NCI-H1930 (cell line): ENCODE data around the gene NOD2.

Source experiments
- DNase-seq, 2 experiments: peaks; one replicate each; lab custom pipeline; 2025; lab: John Stamatoyannopoulos, UW

Gene NOD2

DNA sequence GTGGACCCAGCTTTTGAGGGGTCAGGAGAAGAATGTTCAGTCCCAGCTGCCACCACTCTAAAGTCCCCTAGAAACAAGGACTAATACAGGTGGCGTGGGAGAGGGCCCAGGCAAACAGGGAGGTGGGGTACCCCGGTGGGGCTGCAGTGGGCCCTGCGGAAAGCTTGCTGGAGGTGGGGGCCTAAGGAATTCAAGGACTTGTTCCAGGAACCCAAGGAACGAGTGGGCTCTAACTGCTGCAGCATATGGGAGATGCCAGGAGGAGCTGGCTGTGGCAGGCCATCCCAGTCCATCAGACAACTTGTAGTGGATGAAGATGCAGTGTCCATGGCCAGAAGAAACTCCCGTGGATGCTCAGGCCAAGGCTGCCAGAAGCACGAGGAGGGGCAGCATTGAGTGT is 22.9 kb upstream of the NOD2 start:
- DNase-seq = no peak

DNA sequence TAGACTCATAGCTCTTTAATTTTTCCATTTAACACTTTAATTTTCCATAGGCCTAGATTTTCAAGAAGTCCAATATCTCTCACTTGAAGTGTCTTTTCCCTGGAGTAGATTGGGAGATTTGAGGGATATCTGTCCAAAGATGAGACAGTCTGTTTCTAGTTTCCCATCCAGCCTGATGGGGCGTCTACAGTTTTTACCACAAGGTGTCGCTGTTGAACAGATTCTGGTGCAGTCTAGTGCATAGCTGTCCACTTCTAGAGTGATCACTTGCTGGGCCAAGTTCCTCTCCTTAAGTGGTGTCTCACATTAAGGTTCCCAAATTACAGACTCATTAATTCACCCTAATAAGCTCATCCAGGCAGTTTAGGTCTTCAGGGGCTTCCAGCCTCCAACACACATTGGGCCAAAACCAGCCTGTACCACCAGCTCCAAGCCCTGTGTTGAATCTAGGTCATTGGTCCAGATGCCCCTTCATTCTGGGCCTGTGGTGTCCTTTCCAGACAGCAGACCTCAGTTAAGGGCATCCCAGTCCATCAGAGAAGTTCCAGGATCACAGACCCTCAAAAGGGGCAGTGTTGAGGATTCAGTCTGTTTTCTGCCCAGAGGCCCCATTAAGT is 21.7 kb upstream of the NOD2 start:
- no peak for DNase-seq

DNA sequence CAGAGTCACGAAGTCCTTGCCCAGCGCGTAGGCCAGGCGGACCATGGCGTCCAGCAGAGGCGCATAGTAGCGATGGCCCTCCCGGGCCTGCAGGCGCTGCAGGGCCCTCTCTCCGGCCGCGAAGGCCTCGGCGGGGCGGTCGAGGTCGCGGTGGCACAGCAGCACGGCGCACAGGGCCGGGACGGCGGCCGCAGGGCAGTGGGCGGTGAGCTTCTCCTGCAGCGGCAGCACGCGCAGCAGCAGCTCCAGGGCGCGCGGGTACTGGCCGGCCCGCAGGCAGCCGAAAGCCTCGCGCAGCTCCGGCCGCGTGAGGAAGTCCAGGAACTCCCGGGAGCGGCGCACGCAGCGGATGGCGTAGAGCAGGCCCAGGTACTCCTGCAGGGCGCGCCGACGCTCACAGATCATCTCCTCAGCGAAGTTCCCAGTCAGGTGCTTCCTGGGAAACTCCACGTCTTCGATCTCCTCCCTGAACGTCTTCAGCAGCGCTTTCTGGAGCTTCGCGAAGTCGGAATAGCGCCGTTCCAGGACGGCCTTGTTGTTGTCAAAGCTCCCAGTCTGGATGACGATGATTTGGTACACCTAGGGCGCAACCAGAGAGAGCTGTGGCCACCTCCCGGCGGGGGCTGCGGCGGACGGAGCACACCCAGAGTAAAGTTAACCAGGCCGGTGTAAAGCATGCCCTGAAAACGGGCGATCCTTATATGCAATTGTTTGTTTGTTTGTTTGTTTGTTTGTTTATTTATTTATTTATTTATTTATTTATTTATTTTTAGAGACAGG is 19.7 kb upstream of the NOD2 start:
- no peak for DNase-seq

DNA sequence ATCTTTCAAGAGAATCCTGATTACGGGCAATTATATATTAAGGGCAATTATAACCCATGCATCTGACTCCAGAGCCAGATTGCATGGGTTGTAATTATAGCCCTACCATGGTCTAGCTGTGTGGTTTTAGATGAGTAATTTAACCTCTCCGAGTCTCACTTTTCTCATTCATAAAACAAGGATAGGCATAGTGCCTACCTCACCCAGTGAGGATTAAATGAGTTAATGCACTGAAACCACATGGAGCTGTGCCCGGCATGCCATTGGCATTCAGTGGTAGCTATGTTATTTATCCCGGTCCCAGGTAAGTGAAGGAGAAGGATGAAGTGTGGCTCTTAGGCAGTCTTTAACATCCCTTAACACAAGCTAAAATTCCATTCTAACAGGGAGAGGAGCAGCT is 18.6 kb upstream of the NOD2 start:
- DNase-seq = no peak

DNA sequence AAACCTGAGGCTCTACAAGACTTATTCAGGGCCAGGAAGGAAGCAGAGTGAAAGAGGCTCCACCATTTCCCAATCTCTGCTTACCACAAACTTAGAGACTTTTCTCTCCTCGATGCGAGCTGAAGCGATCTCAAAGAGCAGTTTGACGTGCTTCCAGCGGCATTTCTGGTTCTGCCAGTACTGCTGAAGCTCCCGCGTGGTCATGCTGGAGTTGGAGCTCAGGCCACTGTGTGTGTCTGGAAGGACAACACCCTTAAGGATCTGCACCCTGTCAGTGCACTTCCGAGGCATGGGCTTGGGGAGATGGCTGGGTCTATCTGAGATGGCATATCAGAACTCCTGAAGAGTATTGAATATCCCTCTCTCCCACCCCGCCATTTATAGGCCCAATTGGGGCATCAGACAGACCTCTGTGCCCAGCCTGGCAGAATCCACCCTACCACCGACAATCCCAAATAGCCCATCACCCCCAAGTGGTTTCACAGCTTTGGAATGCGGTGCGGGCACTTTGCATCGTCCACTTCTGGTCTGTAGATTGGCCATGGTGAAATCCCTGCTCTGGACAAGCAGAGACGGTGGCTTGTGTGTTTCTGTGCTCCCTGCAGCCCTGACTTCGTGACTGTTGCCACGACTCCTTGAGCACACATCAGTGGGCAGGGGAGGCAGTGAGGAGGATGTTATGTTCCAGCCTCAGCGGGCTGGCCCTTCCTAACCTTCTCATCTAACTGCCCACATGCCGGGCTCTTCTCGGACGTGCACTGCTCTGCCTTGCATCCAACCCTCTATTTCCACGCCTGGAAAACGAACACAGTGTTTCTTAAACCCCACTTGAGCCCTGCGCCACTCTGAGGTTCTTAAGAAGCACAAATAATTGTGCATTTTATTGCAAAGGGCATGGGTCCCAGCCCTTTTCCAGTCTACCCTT is 17.5 kb upstream of the NOD2 start:
- no peak for DNase-seq

DNA sequence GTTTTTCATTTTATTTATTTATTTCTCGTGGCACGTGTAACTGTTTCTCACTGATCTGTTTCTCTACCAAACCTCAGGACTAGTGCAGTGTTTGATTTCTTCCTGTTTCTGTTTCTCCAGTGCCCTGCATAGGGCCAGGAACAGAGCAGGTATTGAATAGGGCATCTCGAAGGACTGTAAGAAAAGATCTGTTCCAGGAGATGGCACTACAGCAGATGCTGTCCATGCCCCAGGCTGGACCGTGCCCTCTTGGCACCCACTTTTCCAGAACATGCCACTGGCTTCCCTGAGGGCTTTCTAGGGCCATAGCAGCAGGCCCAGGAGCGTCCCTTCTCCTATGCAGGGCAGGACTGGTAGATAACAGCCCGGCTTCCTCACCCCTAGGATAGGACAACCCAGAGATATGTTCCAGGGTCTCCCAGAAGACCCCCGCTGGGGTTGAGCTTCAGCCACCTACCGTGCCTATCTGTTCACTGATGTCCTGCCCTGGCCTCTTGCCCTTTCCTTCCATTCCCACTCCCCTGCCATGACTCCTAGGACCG is 16.7 kb upstream of the NOD2 start:
- DNase-seq = no peak

DNA sequence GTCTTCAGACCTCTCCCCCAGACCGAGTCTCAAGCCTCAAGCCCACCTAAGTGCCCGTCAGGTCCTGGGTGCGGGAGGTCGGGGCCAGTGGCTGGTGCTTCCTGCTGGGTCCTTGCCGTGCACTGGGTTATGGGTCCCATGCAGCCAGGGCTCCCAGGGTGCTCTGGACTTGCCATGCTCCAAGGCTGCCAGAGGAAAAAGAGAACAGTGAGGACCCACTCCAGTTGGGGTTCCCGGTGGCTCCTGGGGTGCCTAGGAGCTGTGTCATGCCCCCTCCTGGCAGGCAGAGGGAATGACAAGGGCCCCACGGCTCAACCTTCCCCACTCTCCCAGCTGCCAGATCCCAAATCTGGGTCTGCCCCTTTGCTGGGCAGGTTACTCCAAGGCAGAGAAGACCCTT is 16.1 kb upstream of the NOD2 start:
- no peak for DNase-seq

DNA sequence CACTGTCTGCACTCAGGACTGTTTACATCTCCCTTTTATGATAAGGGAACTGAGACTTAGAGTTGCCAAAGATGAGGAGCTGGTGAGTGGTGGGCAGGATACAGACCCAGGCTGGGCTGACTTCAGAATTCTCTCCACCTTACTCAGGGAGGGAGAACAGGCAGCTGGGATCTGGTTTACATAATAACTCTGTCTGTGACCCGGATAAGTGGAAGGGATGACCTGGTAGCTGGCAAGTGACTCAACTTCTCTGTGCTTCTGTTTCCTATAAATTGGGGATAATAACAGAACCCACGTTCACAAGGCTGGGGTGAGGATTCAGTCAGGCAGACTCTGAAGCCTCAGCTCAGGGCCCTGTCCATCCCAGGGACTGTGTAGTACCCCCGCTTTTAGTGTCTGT is 14.9 kb upstream of the NOD2 start:
- DNase-seq = no peak

DNA sequence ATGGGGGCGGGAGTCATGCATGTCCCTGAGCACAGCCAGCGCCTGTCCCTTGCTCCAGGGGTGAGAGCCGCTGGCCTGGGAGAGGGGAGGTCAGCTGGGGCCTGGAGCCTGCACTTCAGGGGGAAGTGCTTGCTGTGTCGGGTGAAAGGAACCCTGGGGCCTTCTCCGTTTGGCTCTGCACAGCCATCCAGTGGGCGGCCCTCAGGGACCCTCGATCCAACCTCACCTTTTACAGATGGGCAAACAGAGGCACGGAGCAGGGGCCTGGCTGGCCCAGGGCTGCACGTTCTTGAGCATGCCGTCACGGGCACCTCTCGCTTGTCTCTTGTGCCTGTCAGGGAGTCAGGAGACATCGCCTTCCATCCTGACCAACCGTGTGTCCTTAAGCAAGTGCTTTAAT is 14.1 kb upstream of the NOD2 start:
- DNase-seq = no peak

DNA sequence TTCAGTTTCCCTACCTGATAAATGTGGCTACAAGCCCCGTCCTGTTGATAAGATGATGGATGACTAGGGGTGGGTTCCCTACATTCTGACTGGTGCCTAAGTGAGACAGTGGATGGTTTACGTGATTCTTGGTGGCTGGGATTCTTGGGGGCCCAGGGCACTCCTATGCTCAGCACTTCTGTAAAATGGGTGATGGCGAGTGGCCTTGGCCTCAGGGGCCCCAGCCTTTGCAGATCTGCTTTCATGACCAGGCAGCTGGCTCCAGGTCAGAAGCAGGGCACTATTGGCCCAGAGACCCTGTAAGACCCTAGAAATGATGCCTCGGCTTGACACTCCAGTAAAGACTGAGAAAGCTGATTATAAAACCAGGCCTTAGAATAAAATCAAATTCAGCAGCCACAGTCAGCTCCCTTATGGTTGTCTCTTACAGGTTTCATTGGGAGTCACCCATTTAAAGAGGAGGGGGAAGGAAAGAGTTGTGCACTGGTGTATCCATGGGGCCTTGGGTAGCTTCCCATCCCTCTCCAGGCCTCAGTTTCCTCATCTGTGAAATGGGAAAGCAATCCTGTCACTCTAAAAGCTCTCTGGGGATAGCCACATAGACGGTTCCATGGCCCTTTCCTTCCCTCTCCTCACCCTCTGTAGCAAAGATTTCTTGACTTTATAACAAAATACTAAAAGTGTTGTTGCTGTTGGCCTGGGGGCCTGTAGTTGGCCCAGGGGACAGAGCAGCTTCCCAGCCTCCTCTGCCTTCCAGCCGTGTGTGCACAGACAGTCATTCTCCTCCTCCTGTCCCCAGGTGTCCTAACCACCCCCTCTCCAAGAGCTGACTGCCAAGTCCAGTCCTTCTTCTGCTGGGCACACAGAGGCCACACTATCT is 13.5 kb upstream of the NOD2 start:
- DNase-seq = no peak

DNA sequence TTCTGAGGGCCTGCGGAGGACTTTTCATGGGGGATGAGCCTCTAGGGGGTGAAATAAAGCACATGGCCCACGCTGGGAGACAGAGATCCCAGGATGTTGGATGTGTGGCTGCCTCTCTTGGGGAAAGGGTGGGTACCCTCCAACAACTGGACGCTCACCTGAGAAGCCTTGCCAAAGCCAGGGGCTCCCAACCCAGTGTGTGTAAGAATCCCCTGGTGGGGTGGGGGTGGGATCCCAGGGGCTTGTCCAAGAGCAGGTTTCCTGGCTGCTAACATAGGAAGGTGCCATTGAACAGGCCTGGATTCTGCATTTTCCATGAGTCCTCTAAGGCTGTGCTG is 12.9 kb upstream of the NOD2 start:
- DNase-seq = no peak

DNA sequence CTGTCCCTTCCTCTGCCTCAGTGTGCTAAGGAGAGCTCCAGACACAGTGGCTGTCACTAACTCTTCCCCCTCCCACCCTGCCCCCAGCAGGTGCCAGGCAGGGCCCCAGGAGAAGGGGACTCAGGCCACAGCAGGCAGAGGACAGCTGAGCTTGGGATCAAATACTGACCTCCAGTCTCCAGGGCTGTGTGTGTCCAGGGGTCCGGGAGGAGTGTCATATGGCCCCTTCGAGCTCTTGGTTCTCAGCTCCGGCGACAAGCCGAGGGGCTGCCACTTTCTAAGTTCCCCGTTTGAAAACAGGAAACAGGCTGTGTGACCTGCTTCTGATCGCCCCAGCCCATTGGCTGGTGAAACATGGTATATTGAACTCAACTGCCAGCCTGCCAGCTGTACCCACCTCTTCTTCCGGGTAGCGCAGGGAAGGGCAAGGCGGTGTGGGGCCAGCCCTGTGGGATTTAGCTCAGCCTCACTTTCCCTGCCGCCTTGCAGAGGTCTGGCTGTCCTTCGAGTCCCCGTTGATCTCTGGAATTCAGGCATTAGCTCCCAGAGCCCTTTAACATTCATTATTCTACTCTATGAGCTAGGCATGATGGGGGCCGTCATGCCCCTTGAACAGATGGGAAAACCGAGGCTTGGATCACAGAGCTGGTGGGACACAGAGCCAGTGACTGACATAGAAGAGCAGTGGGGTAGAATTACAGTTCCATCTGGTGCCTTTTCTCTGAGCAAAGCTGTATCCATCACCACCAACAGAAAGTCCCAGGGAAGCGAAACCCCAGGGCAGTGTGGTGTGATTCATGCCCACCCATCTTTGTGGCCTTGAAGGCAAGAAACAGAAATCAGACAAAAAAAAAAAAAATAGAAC is 12.2 kb upstream of the NOD2 start, which contains the start of gene SNX20:
Gene SNX20 (minus strand): TSS at position 292 of the 865 bp plus-strand sequence. CDS start 3,786 bp downstream, outside the sequence.
- DNase-seq = no peak

DNA sequence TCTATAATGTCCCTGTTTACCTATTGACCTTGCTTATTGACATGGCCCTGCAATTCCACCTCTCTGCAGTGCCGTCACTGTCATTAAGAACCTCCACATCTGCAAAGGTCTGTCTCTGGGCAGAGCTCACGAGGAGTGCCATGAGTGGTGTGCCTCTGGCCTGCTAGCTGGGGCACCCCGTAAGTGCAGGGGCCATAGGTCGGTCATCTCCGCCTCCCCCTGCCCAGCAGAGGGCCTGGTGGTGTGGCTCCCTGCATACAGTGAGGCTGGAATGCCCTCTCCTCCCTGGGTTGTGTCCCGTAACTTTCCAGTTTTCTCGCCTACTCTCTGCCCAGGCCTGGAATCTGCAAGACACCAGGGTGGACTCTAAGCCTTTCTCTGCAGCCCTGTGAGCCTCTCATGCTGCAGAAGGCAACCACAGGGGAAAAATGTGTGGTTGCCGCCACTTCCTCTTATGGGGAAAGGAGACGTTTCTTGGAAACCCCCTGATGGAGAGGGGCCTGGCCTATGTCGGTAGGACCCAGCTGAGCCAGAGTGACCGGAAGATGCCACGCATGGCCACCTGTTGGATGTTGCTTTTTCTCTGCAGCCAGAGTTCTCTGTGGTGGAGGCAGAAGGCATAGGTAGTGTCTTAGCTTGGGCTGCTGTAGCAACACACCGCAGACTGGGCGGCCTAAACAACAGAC is 9.6 kb upstream of the NOD2 start:
- DNase-seq = no peak

DNA sequence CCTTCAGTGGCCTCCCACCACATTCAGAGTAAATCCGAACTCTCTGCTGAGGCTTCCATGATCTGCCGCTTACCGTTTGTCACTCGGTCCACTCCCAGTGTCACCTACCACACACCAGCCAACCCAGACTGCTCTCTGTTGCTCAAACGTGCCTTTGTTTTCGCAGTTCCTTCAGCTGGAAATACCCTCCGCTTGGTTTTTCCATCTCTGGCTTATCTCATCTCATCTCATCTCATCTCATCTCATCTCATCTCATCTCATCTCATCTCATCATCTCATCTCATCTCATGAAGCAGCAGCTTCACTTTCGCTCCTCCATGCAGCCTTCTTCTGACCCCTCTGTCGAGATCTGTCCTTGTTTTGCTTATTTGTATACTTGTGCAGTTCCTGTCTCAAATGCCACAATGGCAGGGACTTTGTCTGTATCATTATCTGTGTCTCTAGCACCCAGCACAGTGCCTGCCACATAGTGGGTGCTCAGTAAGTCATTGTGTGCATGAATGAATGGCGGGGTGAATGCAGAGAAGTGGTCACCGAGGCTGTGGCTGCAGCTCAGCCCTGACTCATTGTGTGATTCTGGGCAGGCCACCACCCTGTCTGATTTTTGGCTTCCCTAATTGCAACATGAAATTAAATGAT is 8.5 kb upstream of the NOD2 start:
- no peak for DNase-seq

DNA sequence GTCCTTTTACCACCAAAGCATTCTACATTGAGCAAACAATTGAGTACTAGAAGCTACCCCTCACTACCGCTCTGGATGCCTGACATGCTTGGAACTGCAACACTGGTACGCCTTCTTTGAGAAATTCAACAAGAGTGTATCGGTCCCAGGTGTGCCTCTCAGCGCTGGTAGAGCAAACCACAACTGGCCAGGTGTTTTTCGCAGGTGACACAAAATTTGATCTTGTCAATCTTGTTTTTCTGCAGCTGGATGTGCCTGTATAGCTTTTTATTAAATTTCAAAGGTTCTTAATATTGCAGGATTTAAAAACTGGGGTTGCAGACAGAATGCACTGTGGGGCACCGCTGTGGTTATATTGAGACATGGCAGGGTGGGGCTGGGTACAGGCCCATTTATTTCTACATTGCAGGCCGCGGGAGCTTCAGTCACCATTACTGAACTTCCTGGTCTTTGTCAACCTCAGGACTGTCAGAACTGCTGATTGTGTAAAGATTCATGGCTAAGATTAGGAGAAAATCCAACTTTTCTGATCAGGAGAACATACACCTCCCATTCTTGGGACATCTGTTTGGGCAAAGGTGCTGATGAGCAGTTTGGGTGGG is 7.8 kb upstream of the NOD2 start:
- DNase-seq = no peak

DNA sequence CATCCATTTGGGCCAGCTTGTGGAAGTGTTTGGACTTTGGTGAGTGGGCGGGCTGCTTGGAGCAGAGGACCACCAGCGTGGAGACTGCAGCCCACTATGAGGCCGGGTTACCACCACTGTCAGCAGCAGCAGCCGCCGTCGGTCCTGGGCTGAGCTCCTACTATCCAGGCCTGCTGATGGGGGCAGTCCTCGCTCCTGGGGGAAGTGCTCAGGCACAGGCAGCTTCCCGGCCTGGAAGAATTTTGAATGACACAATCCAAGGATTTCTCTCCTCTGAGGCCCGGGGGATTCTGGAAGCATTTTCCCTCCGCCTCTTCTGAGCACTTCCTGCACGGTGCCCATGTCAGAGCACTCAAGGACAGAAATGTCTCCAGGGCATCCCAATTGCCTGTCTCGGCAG is 5.3 kb upstream of the NOD2 start:
- no peak for DNase-seq

DNA sequence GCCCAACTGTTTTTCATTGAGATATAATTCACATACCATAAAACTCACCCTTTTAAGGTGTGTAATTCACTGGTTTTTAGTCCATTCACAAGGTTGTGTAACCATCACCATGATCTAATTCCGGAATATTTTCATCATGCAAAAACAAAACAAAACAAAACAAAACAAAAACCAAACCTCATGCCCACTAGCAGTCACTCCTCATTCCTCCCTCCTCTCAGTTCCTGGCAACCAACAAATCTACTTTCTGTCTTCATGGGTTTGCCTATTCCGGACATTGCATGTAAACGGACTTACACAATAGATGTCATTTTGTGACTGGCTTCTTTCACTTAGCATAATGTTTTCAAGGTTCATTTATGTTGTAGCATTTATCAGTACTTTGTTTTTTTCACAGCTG is 4.5 kb upstream of the NOD2 start:
- DNase-seq = no peak

DNA sequence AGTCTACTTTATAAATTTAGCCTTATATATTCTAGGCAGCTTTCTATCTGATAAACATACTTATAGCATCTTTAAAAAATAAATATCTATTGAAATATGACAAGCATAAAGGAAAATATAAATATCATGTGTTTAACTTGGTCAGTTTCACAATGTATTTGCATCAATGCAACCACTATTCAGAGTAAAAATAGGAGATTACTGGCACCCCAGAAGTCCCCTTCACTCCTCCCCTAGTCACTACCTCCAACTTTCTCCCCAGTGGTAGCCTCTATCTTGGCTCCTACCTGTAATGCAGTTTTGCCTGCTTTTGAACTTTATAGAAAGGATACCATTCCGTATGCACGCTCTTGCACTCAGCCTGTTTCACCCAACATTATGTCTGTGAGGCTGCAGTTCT is 3.2 kb upstream of the NOD2 start:
- no peak for DNase-seq

DNA sequence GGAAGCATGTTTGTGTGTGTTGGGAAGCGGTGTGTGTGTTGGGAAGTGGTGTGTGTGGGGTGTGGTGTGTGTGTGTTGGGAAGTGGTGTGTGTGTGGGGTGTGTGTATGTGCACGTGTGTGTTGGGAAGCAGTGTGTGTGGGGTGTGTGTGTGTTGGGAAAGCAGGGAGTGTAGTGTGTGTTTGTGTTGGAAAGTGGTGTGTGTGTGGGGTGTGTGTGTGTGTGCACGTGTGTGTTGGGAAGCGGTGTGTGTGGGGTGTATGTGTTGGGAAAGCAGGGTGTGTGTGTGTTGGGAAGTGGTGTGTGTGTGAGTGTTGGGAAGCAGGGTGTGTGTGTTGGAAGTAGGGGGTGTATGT is 785 bp upstream of the NOD2 start:
- DNase-seq = no peak
